Stimulated activated CD4-positive, alpha-beta T cell treated with anti-CD3 and anti-CD28 coated beads, Interleukin-4, amount 100 ng/mL, for 24 hours (primary cell): ENCODE results near the gene TSR3.

Experiments used
- DNase-seq: peaks from one replicate; pipeline ENCODE4 v3.0.0-alpha.2; 2020

TSR3 gene

DNA sequence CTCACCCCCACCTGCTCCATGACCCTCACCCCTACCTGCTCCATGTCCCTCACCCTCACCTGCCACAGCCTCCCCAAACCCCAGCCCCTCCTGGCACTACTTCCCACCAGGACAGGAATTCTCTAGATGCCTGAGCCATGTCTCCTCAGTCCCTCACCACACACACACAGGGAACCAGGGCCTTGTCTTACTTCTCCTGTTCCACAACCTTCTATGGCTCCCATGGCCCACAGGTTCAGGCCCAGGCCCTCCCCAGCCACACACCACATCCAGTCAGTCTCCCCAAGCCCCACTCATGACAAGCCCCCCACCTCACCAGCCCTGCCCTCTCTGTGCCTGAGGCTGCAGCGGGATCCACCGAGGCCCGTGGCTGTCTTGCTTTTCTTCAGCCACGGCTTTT is 45.3 kb downstream of the TSR3 start:
- no peak for DNase-seq

DNA sequence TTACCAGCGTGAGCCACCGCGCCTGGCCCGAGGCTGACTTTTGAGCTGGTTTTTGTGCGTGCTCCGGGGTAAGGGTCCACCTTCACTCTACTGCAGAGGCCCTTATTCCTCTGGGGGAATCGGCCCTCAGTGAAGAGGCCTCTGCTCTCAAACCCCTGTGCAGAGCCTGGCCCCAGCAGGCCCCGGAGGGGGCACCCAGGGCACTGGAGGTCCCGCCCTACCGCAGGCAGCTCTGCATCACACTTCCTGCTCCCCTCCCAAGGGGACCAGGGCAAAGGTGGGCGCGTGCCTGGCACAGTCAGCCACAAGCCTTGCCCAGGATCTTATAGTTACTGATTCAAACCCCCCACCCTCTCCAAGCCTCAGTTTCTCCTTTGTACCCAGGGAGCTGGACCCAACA is 45.9 kb downstream of the TSR3 start:
- DNase-seq = no peak

DNA sequence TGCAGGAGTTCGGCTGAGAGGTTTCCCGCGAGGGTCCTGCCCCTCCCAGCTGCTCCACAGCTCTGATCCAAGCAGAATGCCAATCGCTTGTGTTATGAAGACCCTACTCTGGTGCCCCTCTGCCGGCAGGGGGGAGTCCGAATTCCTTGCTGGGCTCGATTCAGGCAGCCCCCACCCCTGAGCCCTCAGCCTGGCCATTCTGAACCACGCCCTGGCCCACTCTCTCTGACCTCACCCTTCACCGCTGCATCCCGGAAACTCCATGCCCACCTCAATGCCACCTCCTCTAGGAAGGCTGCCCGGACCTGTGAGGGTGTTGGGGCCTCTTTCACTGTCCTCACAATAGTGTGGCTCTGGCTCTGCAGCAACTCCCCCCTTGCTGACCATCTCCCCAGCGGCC is 50.1 kb downstream of the TSR3 start:
- no peak for DNase-seq

DNA sequence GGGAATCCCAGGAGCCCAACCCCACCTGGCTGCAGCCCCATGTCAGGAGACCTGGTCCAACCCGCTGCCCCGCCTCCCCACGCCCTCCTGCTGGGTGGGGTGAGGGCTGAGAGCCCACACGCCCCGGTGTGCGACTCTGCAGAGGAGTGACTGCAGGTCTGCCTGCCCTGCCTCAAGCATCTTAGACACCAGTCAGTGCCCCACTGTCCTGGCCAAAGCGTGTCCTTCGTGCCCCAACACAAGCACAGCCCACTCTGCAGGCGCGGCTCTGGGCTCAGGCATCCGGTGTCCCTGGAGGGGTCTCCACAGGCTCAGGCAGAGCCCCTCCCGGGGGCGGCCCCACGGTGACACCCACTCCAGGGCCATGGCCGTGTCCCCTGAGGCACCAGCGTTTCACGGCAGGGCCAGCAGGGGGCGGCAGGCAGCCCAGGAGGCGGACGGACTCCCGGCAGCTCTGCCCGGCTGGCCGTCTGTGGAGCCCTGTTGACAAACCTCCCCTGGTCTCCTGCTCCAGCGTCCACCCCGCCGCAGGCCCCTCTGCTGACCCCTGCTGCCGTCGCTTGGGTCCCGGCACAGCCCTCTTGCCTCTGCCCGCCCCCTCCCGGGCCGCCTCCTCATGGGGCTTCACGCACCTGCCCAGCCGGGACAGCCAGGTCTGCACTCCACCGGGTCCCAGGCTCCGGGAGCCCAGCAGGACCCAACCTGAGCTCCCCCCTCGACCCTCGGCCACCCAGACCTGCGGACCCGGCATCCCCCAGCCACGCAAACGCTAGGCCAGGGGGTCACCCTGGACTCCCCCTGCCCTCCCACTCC is 50.8 kb downstream of the TSR3 start:
- DNase-seq = peak; percentile 75

DNA sequence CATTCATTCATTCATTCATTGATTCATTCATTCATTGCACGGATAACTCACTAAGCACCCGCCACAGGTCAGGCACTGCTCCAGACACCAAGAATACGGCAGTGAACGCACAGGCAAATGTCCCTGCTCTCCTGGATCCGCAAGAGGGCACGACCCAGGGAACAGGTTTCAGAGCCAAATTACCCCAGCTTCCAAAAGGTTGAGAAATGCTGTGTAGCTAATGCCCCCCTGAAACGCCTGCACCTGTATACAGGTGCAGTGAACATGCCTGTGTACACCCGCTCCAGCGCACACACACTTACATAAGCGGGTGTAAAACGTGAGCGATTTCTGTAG is 51.8 kb downstream of the TSR3 start:
- no peak for DNase-seq
